ENCODE measurements around the gene RASGEF1B. TPM values are rescaled to one million over a fixed set of nuclear protein-coding genes. Genes with fewer than 3 reads are reported as not detected.
A peak's percentile ranks its signal among the peaks of the same experiment; 100 is the strongest.

Gene RASGEF1B
- total and polyA plus RNA-seq, 2 experiments from 2014 or later = 2.8 to 5.2 TPM

DNA sequence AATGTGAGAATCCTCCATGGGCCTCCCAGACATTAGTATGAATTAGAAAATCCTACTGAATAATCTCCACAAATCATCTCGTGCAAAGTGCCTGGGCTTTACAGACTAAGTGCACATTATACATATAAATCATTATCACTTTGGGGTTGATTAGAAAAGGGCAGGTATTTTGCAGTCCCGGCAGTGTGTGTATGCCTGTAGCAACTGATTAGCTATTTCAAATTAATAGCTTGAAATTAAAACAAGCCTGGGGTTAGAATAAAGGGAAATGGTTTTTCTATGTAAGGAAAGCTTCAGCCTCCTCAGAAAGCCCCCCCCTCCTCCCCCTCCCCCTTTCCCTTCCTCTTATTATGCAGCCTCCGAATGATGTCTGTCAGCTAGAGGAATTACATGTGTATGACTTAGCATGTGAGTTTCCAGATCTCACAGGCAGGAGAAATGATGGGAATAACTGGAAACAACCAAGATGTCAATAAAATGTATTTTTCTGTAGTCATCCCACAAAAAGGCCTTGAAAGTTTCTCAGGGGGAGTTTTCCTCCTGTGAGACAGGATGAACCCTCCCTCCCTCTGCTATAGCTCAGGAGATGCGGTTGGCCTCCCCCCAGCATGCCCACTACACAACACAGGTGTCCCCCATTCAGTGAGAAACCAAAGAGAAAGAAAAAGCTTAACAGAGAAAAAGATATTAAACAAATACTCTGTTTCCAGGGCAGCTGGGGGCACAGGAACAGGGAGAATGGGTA is 41.2 kb upstream of the RASGEF1B start:
- H3K27ac ChIP-seq (ENCODE audit: low read depth) = no peak overlapping the region
- H4K20me1 ChIP-seq (replicated peaks; ENCODE audit: insufficient read depth) = no peaks in the 10 kb centered on the region
- Mint-ChIP-seq H3K27ac (peak overlapping the region; percentile 24; the same call in 1 of the 2 replicates), H3K4me3 (peak overlapping the region; percentile 30; the same call in 2 of the 3 replicates), H3K4me1 (peaks cover 40% of the 10 kb centered on the region), H3K36me3 (ENCODE audit: low read depth) (no peaks in the 10 kb centered on the region), H3K27me3 (ENCODE audit: insufficient read depth, low read depth, poor library complexity) (no peaks in the 10 kb centered on the region), H3K9me3 (no peaks in the 10 kb centered on the region)
- no peak overlapping the region for H2AFZ ChIP-seq
- TF ChIP-seq EZH2phosphoT487 (IDR thresholded peaks at IDR 0.05; ENCODE audit: unreplicated experiment) = no peak
- TF ChIP-seq, protein P1, sequence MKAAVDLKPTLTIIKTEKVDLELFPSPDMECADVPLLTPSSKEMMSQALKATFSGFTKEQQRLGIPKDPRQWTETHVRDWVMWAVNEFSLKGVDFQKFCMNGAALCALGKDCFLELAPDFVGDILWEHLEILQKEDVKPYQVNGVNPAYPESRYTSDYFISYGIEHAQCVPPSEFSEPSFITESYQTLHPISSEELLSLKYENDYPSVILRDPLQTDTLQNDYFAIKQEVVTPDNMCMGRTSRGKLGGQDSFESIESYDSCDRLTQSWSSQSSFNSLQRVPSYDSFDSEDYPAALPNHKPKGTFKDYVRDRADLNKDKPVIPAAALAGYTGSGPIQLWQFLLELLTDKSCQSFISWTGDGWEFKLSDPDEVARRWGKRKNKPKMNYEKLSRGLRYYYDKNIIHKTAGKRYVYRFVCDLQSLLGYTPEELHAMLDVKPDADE (IDR thresholded peaks at IDR 0.05) = no peak
- TF ChIP-seq, protein P2, sequence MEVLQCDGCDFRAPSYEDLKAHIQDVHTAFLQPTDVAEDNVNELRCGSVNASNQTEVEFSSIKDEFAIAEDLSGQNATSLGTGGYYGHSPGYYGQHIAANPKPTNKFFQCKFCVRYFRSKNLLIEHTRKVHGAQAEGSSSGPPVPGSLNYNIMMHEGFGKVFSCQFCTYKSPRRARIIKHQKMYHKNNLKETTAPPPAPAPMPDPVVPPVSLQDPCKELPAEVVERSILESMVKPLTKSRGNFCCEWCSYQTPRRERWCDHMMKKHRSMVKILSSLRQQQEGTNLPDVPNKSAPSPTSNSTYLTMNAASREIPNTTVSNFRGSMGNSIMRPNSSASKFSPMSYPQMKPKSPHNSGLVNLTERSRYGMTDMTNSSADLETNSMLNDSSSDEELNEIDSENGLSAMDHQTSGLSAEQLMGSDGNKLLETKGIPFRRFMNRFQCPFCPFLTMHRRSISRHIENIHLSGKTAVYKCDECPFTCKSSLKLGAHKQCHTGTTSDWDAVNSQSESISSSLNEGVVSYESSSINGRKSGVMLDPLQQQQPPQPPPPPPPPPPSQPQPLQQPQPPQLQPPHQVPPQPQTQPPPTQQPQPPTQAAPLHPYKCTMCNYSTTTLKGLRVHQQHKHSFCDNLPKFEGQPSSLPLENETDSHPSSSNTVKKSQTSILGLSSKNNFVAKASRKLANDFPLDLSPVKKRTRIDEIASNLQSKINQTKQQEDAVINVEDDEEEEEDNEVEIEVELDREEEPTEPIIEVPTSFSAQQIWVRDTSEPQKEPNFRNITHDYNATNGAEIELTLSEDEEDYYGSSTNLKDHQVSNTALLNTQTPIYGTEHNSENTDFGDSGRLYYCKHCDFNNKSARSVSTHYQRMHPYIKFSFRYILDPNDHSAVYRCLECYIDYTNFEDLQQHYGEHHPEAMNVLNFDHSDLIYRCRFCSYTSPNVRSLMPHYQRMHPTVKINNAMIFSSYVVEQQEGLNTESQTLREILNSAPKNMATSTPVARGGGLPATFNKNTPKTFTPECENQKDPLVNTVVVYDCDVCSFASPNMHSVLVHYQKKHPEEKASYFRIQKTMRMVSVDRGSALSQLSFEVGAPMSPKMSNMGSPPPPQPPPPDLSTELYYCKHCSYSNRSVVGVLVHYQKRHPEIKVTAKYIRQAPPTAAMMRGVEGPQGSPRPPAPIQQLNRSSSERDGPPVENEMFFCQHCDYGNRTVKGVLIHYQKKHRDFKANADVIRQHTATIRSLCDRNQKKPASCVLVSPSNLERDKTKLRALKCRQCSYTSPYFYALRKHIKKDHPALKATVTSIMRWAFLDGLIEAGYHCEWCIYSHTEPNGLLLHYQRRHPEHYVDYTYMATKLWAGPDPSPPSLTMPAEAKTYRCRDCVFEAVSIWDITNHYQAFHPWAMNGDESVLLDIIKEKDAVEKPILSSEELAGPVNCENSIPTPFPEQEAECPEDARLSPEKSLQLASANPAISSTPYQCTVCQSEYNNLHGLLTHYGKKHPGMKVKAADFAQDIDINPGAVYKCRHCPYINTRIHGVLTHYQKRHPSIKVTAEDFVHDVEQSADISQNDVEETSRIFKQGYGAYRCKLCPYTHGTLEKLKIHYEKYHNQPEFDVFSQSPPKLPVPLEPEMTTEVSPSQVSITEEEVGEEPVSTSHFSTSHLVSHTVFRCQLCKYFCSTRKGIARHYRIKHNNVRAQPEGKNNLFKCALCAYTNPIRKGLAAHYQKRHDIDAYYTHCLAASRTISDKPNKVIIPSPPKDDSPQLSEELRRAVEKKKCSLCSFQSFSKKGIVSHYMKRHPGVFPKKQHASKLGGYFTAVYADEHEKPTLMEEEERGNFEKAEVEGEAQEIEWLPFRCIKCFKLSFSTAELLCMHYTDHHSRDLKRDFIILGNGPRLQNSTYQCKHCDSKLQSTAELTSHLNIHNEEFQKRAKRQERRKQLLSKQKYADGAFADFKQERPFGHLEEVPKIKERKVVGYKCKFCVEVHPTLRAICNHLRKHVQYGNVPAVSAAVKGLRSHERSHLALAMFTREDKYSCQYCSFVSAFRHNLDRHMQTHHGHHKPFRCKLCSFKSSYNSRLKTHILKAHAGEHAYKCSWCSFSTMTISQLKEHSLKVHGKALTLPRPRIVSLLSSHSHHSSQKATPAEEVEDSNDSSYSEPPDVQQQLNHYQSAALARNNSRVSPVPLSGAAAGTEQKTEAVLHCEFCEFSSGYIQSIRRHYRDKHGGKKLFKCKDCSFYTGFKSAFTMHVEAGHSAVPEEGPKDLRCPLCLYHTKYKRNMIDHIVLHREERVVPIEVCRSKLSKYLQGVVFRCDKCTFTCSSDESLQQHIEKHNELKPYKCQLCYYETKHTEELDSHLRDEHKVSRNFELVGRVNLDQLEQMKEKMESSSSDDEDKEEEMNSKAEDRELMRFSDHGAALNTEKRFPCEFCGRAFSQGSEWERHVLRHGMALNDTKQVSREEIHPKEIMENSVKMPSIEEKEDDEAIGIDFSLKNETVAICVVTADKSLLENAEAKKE (CRISPR knock-in tag; IDR thresholded peaks at IDR 0.05) = no peak
- no peak for TF ChIP-seq ZNF331 (CRISPR knock-in tag; IDR thresholded peaks at IDR 0.05; ENCODE audit: low read depth)
- no peak for TF ChIP-seq CREB1 (CRISPR knock-in tag; IDR thresholded peaks at IDR 0.05; ENCODE audit: low read depth)
- TF ChIP-seq ZNF114 (CRISPR knock-in tag; IDR thresholded peaks at IDR 0.05) = no peak
- TF ChIP-seq, protein P3, sequence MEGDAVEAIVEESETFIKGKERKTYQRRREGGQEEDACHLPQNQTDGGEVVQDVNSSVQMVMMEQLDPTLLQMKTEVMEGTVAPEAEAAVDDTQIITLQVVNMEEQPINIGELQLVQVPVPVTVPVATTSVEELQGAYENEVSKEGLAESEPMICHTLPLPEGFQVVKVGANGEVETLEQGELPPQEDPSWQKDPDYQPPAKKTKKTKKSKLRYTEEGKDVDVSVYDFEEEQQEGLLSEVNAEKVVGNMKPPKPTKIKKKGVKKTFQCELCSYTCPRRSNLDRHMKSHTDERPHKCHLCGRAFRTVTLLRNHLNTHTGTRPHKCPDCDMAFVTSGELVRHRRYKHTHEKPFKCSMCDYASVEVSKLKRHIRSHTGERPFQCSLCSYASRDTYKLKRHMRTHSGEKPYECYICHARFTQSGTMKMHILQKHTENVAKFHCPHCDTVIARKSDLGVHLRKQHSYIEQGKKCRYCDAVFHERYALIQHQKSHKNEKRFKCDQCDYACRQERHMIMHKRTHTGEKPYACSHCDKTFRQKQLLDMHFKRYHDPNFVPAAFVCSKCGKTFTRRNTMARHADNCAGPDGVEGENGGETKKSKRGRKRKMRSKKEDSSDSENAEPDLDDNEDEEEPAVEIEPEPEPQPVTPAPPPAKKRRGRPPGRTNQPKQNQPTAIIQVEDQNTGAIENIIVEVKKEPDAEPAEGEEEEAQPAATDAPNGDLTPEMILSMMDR (conservative IDR thresholded peaks at IDR 0.05; ENCODE audit: low read depth in 2 of 2) = no peak
- no peak for TF ChIP-seq STAT1 (IDR thresholded peaks at IDR 0.05; ENCODE audit: unreplicated experiment)
- peak; percentile 63 for ATAC-seq
- peak overlapping the region; percentile 65 for H3K4me2 ChIP-seq
- no peaks in the 10 kb centered on the region for H3K79me2 ChIP-seq (replicated peaks; ENCODE audit: insufficient read depth)
- no peaks in the 10 kb centered on the region for H3F3A ChIP-seq (replicated peaks; ENCODE audit: low read depth)
- no peak for DNase-seq (ENCODE audit: low spot score)
- peaks cover 18% of the 10 kb centered on the region for H3K4me1 ChIP-seq (ENCODE audit: insufficient read depth)
- H3K4me3 ChIP-seq = no peak overlapping the region
- no peaks in the 10 kb centered on the region for H3K36me3 ChIP-seq (ENCODE audit: insufficient read depth)
- no peaks in the 10 kb centered on the region for H3K9me2 ChIP-seq (ENCODE audit: insufficient read depth)
- no peaks in the 10 kb centered on the region for H3K27me3 ChIP-seq (ENCODE audit: insufficient read depth)

Measured in GM23338 (cell line).